Measurements from ENCODE around the gene PNMA6A. TPM values are rescaled to one million over a fixed set of nuclear protein-coding genes. Genes with fewer than 3 reads are reported as not detected.

The PNMA6A gene
- total and polyA plus RNA-seq, 2 donors (not counting 3 experiments of a cell fraction or from before 2014, with no cell fraction given) = 1.2 to 1.3 TPM

- Histone ChIP-seq H3K4me1 (ENCODE audit: control insufficient read depth, extremely low read depth, insufficient read depth, low read length) (no peaks in the 10 kb centered on the region), H4K20me1 (replicated peaks; ENCODE audit: control insufficient read depth, extremely low read depth, insufficient read depth, low read length) (no peaks in the 10 kb centered on the region), H3K4me2 (ENCODE audit: insufficient read depth, low read length) (no peak within 1 kb of the TSS), H3K9me3 (replicated peaks; ENCODE audit: control insufficient read depth, insufficient read depth, low read length) (no peaks in the 10 kb centered on the region), H3K4me3 (replicated peaks in 1 of 3; ENCODE audit: insufficient read depth in 1 of 3, low read depth in 1 of 3, low read length in 3 of 3) (no peak within 1 kb of the TSS), H3K27me3 (ENCODE audit: control insufficient read depth in 2 of 2, insufficient read depth in 2 of 2, low read length in 2 of 2) (peaks cover 5 to 6% of the 10 kb centered on the region in 2 experiments), H3K79me2 (ENCODE audit: control insufficient read depth, insufficient read depth, low read length) (no peaks in the 10 kb centered on the region), H3K9ac (replicated peaks; ENCODE audit: extremely low read depth, insufficient read depth, low read length) (no peak within 1 kb of the TSS), H2AFZ (ENCODE audit: low read depth, low read length) (no peak within 1 kb of the TSS), H3K27ac (ENCODE audit: insufficient read depth, low read depth, low read length) (no peak within 1 kb of the TSS), H3K36me3 (ENCODE audit: control insufficient read depth in 2 of 2, extremely low read depth in 1 of 2, insufficient read depth in 2 of 2, low read length in 2 of 2) (no peaks in the 10 kb centered on the region), H3K9me1 (replicated peaks; ENCODE audit: control insufficient read depth, extremely low read depth, insufficient read depth, low read length) (no peaks in the 10 kb centered on the region)
- no peak for DNase-seq (ENCODE audit: low read depth, low spot score)
- TF ChIP-seq JUN (IDR thresholded peaks at IDR 0.05; ENCODE audit: borderline replicate concordance, insufficient read depth, insufficient read length, low read depth) (no peak), GATA2 (IDR thresholded peaks at IDR 0.05; ENCODE audit: insufficient read depth, insufficient read length, low read depth, low read length) (no peak), EZH2 (IDR thresholded peaks at IDR 0.05; ENCODE audit: borderline replicate concordance, low read depth, low read length, severe bottlenecking) (no peak), CTCF (IDR thresholded peaks at IDR 0.05; ENCODE audit: extremely low read depth in 1 of 2, insufficient read depth in 1 of 2, low read depth in 1 of 2, low read length in 2 of 2) (no peak), POLR2A (IDR thresholded peaks at IDR 0.05; ENCODE audit: low read depth, low read length) (no peak), FOS (IDR thresholded peaks at IDR 0.05; ENCODE audit: borderline replicate concordance, insufficient read depth, low read length) (no peak), POLR2AphosphoS5 (IDR thresholded peaks at IDR 0.05; ENCODE audit: insufficient read depth, low read depth, low read length) (no peak), MYC (IDR thresholded peaks at IDR 0.05; ENCODE audit: low read depth, low read length) (no peak)
- TF ChIP-seq, protein P1, sequence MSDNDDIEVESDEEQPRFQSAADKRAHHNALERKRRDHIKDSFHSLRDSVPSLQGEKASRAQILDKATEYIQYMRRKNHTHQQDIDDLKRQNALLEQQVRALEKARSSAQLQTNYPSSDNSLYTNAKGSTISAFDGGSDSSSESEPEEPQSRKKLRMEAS (IDR thresholded peaks at IDR 0.05; ENCODE audit: insufficient read depth, insufficient read length) = no peak
- no TSS peak for BruUV-seq (replicated peaks)
- CTCF ChIA-PET = no interaction called here
- POLR2A ChIA-PET = no interaction called here
- dilution Hi-C loops (cut with MboI; ENCODE audit: extremely low pct_ligation_motif_present, low sequenced_read_pairs) (no loop called here), intact Hi-C loops (cut with micrococcal nuclease) (no loop called here)
- no peak for FAIRE-seq
Observed at GRCh38 chrX:153055871-153056749, 16.1 kb upstream of the PNMA6A start, which contains the start of gene PNMA3. TSS of gene PNMA3 (plus strand) at chrX:153056470. CDS start at chrX:153057056, 586 bp downstream.
